HG03280 (cell line): ENCODE results near the gene AMH.

Experiments
- ATAC-seq: cut with Tn5 transposase; IDR thresholded peaks from one replicate; pipeline ENCODE4 v1.9.1; 2021; ENCODE audit warnings: mild to moderate bottlenecking, moderate library complexity; ENCODE audit not compliant: unreplicated experiment

The AMH gene

DNA sequence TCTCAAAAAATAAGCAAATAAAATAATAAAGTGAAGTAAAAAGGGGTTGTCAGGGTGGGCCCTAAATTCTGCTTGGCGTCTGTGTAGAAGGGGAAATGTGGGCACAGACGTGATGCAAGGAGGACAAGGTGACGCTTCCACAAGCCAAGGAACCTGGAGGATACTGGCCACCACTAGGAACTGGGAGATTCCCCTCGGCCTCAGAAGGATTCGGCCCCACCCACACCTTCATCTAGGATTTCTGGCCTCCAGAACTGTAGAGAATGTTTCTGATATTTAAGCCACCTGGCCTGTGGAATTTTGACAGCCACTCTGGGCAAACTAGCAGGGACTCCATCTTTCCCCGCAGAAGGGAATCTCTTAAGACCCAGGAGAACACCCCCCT is 14.1 kb upstream of the AMH start:
- no peak for ATAC-seq

DNA sequence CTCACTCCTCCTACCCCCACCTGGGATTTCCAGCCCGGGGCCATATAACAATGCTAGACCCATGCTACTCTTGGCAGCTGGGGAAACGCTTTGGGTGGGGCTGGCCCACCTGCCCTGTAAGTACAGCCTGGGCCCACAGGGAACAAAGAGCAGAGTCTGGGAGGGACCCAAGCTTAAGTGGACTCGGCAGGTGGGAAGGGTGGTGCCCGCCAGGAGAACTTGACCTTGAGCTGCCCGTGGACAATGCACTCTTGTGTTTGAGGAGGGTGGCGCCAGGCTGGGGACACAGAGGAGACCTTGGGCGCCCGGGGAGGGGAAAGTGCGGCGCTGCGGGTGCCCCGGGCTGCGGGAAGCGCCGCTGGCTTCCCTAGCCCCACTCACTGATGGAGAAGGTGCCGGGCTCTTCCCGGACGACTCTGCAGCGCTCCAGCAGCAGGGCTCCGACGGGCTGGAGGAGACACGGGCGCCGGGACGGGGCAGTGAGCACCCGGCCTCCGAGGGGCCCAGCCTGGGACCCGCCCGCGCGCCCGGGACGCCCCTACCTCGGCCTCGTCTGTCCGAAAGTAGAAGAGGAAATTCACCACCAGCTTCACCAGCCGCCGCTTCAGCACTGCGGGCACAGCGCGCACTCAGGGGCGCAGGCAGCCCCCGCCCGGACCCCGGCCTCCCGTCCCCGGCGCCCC is 13.6 kb upstream of the AMH start:
- peak; percentile 12 for ATAC-seq

DNA sequence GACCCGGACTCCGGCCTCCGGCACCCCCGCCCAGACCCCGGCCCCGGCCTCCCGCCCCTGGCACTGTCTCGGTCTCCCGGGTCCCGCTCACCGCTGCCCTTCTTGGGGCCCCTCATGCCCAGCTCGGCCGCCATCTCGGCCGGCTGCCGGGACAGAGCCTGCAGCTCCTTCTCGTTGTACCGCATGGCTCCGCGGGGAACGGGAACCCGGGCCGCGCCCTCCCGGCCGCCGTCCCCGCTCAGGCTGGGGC is 13.1 kb upstream of the AMH start:
- no peak for ATAC-seq

DNA sequence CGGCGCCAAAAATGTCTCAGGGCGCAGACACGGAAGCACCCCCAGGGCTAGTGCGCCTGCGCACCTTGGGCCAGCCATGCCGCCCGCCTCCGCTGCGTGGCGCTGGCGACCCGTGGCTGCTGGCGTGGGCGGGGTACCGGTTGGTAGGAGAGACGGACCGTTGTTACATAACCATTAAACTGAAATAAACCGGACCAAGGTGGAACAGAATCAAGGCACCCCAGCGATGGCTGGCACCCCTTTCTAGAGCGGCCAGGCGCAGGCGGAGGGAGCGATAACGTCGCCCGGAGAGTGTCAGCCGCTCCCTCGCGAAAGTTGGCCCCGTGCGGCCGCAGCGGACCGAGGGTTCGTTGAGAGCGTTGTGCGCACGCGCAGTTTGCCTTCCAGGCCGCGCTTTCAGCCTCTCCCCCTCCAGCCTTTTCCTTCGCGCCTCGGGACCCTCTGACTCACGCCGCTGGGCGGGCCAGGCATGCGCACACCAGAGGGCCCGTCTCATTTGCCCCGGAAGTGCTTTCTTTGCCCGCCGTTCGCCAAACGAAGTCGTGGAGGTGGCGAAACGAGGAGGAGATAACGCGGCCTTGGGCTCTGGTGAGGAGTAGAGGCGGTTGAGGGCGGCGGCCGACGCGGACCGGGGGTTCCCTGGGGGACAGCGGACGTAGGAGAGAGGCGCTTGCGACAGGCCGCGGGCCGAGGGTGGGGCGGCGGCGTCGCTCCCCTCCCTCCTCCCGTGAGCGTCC is 12.6 kb upstream of the AMH start, which contains the start of the genes PLEKHJ1 and SF3A2:
Gene PLEKHJ1 (minus strand): TSS at position 16 of the 737 bp plus-strand sequence. CDS start 81 bp downstream, outside the sequence.
Gene SF3A2 (plus strand): TSS at position 511 of the 737 bp plus-strand sequence. CDS start 6,595 bp downstream, outside the sequence.
- peak; percentile 72 for ATAC-seq

DNA sequence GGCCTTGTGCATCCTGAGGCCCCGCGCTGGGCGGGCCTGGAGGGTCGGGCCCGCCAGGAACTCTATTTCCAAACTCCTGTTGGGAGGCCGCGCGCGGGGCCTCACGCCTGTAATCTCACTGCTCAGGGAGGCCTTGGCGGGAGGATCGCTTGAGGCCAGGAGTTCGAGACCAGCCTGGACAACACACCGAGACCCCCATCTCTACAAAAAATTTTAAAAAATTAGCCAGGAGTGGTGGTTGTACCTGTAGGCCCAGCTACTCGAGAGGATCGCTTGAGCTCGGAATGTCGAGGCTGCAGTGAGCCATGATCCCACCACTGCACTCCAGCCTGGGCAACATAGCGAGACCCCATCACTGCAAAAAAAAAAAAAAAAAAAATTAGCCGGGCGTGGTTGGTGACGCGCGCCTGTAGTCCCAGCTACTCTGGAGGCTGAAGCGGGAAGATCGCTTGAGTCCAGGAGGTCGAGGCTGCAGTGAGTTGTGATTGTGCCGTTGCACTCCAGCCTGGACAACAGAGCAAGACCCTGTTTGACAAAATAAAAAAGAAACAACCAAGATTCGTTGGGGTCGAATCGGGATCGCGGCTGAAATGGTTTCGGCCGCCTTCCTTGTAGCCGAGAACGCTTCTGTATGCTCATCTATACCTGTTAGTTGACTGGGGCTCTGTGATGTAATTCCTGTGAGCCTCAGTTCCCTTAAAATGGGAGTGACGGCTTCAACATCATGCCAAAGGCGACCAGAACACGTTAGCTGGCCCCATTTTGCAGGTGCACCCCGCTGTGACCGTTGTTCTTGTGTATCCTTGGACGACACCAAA is 11.9 kb upstream of the AMH start:
- ATAC-seq = no peak

DNA sequence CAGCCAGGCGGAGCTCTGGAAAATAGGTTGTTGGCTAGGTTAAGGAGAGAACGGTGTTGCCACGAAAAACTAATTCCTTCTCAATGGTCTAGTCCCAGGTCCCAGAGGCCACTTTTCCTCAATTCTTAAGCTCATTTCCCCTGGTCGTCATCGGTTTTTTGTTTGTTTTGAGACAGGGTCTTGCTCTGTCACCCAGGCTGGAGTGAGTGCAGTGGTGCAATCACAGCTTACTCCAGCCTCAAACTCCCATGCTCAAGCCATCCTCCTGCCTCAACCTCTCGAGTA is 11.3 kb upstream of the AMH start:
- no peak for ATAC-seq

DNA sequence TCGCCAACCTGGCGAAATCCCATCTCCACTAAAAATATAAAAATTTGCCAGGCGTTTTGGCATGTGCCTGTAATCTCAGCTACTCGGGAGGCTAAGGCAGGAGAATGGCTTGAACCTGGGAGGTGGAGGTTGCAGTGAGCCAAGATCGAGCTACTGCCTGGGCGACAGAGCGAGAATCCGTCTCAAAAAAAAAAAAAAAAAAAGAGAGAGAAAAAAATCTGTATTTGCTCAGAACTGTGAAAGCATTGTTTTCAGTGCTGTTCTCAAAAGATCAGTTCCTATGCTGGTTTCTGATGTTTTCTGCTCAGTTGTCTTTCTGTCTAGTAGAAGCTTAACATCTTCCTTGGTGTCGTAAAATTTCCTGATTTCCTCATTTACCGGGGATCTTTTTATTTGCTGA is 9.9 kb upstream of the AMH start:
- no peak for ATAC-seq

DNA sequence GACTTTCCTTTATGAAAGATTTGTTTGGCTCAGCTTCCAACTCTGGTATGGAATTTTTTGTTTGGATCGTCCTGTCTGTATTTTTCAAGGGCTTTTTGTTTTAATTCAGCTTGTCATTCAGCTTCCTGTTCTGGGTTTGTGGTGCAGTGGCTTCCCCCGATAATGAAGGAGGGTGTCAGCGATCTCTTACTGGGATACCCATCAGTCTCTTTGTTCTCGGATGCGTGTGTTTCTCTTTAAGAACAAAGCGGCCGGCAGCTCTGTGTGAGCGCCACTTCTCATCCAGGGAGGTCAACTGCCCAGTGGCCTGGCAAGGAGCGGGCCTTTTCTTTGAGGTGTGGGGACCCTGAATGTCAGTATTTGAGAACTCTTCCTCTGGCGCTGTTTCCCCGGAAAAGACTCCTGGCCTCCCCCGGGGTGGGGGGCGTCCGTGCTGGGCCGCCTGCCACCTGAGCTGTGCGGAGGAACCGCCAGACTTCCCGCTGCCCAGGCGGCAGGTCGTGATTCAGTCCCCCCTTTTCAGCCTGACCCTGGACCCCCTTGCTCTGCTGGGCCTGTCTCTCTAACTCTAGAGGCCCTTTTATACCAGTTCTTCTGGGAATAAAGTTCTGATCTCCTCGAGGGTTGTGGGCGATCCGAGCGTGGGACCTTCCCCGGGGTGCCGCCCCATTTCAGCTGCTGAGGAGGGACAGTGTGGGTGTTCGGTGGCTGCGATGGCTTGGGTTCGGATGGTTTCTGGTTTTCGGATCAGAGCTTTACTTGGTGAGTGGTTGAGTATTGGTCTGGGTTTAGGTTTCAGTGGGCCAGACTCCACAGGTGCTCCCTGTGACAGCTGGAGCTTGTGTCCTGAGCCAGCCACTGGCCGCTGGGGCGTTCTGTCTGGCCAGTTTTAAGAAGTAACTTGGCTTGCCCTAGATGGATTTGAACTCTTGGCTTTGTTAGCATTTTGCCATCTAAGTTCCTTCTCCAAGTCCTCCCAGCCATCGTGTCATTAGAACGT is 9.1 kb upstream of the AMH start:
- no peak for ATAC-seq

DNA sequence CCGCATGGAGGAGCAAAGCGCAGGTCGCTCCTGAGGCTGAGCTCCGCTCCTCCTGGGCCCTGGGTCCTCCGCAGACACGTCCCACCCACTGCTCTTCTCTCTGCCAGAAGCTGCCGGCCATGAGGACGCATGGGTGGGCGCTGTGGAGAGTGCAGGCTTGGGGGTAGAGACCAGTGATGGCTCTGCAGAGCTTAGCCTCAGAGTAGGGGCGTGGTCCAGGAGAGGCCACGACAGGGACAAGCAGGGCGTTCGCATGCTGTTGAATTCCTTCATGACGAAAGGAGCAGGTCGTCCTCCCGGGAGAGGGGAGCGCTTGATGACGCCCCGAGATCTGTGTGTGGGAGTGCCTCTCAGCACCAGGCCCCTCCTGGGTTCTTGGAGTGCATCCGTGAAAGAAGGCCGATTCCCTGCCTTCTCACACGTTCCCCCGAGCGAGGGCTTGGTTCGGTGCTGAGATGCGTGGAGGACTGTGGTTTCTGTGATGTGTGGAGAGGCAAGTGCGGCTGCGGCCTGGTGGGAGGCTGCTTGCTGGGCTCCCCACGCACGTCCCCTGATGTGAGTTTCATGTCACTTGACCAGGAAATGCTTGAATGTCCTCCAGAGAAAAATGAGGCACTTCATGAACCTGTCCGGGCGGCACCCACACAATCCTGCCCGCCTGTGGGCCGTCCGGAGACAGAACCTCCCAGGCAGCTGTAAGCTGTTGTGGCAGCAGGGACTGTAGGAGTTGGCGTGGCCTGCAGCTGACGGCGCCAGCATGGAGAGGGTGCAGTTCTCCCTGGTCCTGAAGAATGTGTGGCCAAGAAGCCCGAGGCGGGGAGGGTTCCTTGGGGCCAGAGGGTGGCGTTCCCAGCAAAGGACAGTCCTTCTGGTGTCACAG is 8.0 kb upstream of the AMH start:
- ATAC-seq = no peak

DNA sequence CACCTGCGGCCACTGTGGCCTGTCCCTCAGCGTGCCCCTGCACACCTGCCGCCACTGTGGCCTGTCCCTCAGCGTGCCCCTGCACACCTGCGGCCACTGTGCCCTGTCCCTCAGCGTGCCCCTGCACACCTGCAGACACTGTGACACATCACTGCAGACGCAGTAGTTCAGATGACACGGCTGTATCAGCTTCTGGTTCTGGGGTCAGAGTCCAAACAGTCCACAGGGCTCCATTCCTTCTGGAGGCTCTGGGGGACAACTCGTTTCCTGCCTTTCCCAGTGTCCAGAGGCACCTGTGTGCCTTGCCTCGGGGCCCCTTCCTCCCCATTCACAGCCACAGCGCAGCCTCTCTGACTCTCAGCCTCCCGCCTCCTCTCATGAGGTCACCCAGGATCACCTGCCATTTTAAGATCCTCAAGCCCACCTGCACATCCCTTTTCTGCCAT is 7.0 kb upstream of the AMH start:
- ATAC-seq = no peak

DNA sequence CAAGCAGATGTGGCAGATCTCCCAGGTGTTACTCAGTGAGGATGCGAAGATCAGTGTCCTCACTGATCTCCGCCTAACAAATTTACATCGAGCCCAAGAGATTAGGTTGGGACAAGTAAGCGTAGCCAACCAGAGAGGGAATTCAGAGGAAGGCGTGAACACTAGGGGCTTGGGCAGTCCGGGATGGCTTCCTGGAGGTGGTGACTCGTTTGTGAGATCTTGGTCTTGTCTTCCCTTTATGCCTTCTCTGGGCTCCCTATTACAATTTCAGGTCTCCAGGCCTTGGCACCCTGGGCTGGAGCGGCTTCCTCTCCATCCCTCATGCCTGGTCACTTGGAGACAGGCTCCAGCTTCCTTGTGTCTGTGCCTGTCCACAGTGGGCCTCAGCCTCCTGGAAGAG is 6.3 kb upstream of the AMH start:
- no peak for ATAC-seq

DNA sequence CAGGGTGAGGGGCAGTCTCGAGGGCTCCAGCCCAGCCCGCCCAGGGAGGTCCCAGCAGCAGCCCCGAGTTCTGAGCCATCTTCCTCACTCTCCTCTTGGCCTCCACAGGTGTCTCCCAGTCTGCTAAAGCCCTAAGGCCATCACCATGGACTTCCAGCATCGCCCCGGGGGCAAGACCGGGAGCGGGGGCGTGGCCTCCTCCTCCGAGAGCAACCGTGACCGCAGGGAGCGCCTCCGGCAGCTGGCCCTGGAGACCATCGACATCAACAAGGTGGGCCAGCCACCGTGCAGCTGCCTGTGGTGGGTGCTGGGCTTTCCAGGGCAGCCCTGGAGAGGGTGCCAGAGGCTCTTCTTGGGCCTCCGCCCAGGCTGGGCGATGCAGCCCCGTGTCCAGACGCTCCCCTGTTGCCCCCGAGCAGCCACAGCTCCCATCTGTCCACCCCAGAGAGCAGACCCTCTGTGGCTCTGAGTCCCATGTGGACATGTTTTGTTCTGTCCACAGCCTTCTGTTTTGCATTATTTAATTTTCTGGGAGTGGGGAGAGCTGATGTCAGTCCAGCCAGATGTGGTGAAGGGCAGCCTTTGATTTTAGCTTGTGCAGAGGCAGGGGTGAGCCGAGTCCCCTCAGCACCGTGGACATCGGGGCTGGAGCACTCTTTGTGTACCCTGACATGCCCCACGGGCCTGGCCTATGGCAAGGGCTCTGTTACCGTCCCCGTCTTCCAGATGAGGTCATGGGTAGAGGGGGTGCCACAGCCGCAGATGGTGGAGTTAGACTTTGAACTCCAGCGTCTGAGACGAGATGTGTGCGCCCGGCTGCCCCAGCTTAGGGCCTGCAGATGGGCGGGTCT is 5.6 kb upstream of the AMH start:
- ATAC-seq = no peak

DNA sequence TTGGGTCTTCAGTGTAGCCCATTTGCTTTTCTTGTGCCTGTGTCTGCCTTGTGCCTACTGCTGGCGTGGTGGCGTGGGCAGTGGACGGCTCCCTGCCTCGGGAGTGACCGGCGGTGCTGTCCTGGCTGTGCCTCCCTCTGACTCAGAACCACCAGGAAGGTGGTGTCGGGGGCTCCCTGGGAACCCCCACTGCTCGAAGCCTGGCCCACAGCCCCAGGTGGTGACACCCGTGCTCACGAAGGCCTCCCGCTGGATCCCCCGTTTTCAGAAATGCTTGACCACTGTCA is 5.1 kb upstream of the AMH start:
- no peak for ATAC-seq

DNA sequence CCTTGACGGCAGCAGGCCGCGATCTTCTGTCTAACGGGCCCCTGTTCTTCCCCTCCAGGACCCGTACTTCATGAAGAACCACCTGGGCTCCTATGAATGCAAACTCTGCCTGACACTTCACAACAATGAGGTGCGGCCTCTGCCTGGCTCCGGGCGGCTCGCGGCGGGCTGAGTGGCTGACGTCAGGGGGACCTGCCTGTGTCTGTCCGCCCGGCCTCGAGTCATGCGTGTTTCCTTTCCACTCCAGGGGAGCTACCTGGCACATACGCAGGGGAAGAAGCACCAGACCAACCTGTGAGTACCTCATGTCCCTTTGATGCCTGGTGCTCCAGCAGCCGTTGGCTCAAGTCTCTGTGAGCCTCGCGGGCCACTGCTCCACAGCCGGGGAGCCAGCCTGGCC is 4.6 kb upstream of the AMH start:
- ATAC-seq = no peak

DNA sequence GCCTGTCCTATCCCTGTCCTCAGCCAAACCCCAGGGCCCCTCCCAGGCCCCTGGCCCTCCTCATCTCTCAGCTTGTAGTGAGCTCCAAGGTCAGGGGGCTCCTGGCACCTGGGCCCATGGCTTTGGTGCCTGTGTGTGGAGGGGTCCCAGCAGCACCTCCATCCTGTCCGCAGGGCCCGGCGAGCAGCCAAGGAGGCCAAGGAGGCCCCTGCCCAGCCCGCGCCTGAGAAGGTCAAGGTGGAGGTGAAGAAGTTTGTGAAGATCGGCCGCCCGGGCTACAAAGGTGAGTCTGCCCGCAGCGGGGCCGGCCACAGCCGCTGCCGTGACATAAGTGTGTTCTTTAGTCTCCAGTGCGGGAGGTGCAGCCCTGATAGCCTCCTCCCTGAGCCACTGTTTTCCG is 3.9 kb upstream of the AMH start:
- ATAC-seq = no peak

DNA sequence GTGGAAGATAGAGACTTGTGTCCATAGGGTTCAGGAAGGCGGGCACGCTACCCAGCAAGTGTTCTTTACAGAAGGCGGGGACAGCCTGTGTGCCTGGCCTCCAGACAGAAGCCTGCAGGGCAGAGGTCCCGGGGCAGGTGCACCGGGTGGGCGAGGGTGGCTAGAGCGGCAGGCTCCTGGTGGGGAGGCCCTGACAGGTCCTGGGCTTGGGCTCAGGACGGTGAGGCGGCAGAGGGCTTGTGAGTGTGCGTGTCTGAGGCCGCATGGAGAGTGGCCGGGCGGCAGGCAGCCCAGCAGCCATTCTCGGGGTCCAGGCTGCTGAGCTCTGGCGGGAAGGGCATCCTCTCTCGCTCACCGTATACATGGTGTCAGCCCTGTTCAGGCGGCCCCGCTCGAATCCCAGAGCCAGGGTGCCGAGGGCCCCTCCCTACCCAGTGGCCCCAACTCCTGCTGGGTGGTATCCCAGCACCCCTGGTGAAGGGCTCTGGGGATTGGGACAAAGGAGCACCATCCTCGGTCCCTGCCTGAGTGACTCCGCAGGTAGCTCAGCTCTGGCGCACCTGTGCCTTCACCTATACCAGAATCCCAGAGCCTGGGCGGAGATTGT is 3.0 kb upstream of the AMH start:
- no peak for ATAC-seq

DNA sequence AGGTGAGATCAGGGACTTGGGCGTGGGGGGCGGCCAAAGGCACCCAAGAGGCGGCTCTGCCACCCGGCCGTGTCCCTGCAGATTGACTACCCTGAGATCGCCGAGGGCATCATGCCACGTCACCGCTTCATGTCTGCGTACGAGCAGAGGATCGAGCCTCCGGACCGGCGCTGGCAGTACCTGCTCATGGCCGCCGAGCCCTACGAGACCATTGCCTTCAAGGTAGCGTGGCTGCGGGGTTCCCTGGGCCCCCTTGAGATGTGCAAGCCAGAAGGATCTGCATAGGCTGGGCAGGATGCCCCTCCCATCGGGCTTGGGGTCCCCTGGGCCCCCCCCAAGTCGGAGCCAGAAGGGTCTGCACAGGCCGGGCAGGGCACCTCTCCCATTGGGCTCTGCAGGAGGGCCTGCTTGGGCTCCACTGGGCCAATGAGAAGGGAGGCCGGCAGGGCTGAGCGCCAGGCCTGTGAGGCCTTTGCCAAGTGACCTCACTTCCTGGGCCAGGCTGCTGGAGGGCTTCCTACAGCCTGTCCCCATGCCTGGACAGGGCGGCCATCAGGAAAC is 2.2 kb upstream of the AMH start:
- ATAC-seq = no peak

DNA sequence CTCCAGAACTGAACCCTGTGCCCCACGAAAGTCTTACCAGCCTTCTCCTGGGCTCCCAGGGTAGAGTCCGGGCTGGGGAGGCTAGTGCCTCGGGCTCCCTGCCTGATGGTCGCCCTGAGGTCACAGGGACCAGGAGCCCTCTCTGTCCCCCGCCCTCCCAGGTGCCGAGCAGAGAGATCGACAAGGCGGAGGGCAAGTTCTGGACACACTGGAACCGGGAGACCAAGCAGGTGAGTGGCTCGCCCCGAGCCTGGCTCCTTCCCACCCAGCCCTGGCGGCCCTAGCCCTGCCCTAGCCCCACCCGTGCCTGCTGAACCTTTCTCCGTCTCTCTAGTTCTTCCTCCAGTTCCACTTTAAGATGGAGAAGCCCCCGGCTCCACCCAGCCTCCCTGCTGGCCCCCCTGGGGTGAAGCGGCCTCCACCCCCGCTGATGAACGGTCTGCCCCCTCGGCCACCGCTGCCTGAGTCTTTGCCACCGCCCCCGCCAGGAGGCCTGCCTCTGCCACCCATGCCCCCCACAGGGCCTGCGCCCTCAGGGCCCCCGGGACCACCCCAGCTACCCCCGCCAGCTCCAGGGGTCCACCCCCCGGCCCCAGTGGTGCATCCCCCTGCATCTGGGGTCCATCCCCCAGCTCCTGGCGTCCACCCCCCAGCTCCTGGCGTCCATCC is 1.6 kb upstream of the AMH start:
- ATAC-seq = no peak
